Small intestine (tissue), 7 donors: Measurements from ENCODE around the gene GOLGB1. TPM values are rescaled to one million over a fixed set of nuclear protein-coding genes. Genes with fewer than 3 reads are reported as not detected.
A peak's percentile ranks its signal among the peaks of the same experiment; 100 is the strongest.

Experiments
- DNase-seq, 2 donors: peaks; one replicate each; pipeline versions ENCODE4 v3.0.0 to v3.0.0-alpha.2; 2013
- FAIRE-seq: peaks from 2 replicates; lab custom pipeline; 2012; peaks lifted over from hg19 to GRCh38; lab: Jason Lieb, UNC
- H3K27ac ChIP-seq, 3 donors: one replicate each; pipeline ENCODE4 v1.5.1; 2013; ENCODE audit warnings: low read length in 2 of 3, mild to moderate bottlenecking in 2 of 3, control low read depth in 1 of 3, inconsistent platforms in 1 of 3, low read depth in 1 of 3, moderate library complexity in 1 of 3
- H3K27me3 ChIP-seq, 3 donors: one replicate each; pipeline ENCODE4 v1.6.1; 2013; ENCODE audit warnings: low read length in 3 of 3, inconsistent platforms in 1 of 3; ENCODE audit not compliant: control insufficient read depth in 3 of 3, insufficient read depth in 3 of 3
- H3K36me3 ChIP-seq, 3 donors: one replicate each; pipeline ENCODE4 v1.6.1; 2013; ENCODE audit warnings: low read length in 3 of 3, inconsistent platforms in 1 of 3, low read depth in 1 of 3, mild to moderate bottlenecking in 1 of 3, moderate library complexity in 1 of 3; ENCODE audit not compliant: control insufficient read depth in 3 of 3, insufficient read depth in 2 of 3
- H3K4me1 ChIP-seq, 3 donors: one replicate each; pipeline ENCODE4 v1.6.1; 2013; ENCODE audit warnings: low read length in 2 of 3, inconsistent platforms in 1 of 3, low read depth in 1 of 3, mild to moderate bottlenecking in 1 of 3, moderate library complexity in 1 of 3; ENCODE audit not compliant: control insufficient read depth in 3 of 3, insufficient read depth in 2 of 3
- H3K4me3 ChIP-seq, 3 donors: one replicate each; pipeline ENCODE4 v1.5.1; 2013; ENCODE audit warnings: low read length in 3 of 3, control low read depth in 1 of 3, inconsistent platforms in 1 of 3, low read depth in 1 of 3, mild to moderate bottlenecking in 1 of 3, moderate library complexity in 1 of 3
- H3K9me3 ChIP-seq, 2 donors: one replicate each; pipeline ENCODE4 v1.6.1; 2013; ENCODE audit warnings: low read depth in 1 of 2, low read length in 1 of 2; ENCODE audit not compliant: control insufficient read depth in 2 of 2, insufficient read depth in 1 of 2
- WGBS, 3 donors: extraction: QIAGEN DNeasy Blood & Tissue Kit; methylation state at CpG; one replicate each; pipeline ENCODE4 v1.1.7; 2013; 5-methylcytosine and 5-hydroxymethylcytosine counted together
- polyA plus RNA-seq, 4 donors: library from polyadenylated mRNA; stranded (reverse) in 3 of 4; unstranded in 1 of 4; fragments of 200-250 nt in 3 of 4; fragments of 120-200 nt in 1 of 4; gene quantifications; one replicate each; pipeline versions ENCODE4 v1.2.1 to v1.2.3, GENCODE V29; 2013
- donor health status: healthy with polysubstance abuse.
- donor health status: control.
- donor health status: control.
- donor health status: Bipolar disorder and iron deficiency.
- donor health status: healthy.

GOLGB1 gene
- polyA plus RNA-seq, 4 donors: 17.3 to 65.1 (median 25.5) TPM

GRCh38 chr3:121662742-121663141, 86.8 kb downstream of the GOLGB1 start:
- H3K4me1 ChIP-seq: no peaks in the 10 kb centered on the region
- H3K9me3 ChIP-seq: no peaks in the 10 kb centered on the region
- no peak overlapping the region for H3K4me3 ChIP-seq
- DNase-seq (no peak), FAIRE-seq (no peak)
- H3K27ac ChIP-seq: no peak overlapping the region
- H3K36me3 ChIP-seq: peaks cover 17 to 32% (median 24%) of the 10 kb centered on the region in 3 donors
- H3K27me3 ChIP-seq: no peaks in the 10 kb centered on the region

GRCh38 chr3:121661376-121661775, 88.2 kb downstream of the GOLGB1 start:
- no peak for DNase-seq
- Histone ChIP-seq H3K9me3 (no peaks in the 10 kb centered on the region), H3K4me3 (no peak overlapping the region), H3K4me1 (no peaks in the 10 kb centered on the region), H3K27ac (peak overlapping the region in 1 of 3 donors; percentile 92), H3K36me3 (peaks cover 14 to 23% (median 20%) of the 10 kb centered on the region in 3 donors), H3K27me3 (no peaks in the 10 kb centered on the region)
- no peak for FAIRE-seq
- WGBS, 3 donors: 89 to 96% (median 89%) methylated on average over 6 of the region's 6 CpGs

- Histone ChIP-seq H3K36me3 (peaks cover 14 to 18% (median 16%) of the 10 kb centered on the region in 3 donors), H3K27me3 (no peaks in the 10 kb centered on the region), H3K27ac (peak within 1 kb of the TSS in 2 of 3 donors; percentile 74 to 92), H3K4me3 (peak within 1 kb of the TSS; percentile 11 to 40 (median 24)), H3K4me1 (no peaks in the 10 kb centered on the region), H3K9me3 (no peaks in the 10 kb centered on the region)
- peak; percentile 9 to 47 for DNase-seq
- FAIRE-seq: no peak
- WGBS, 3 donors: 53 to 85% (median 64%) methylated on average over 9 of the region's 9 CpGs
Observed at GRCh38 chr3:121660356-121661171, 89.0 kb downstream of the GOLGB1 start, which contains the start of gene HCLS1. Gene HCLS1, minus strand, starts transcription at chr3:121660903. Its CDS starts 2,556 bp downstream, at chr3:121658347.

GRCh38 chr3:121659586-121659985, 90.0 kb downstream of the GOLGB1 start:
- no peaks in the 10 kb centered on the region for H3K9me3 ChIP-seq
- peaks cover 0 to 3% (median 0%) of the 10 kb centered on the region in 3 donors for H3K4me1 ChIP-seq
- H3K36me3 ChIP-seq: peaks cover 9 to 12% (median 9%) of the 10 kb centered on the region in 3 donors
- FAIRE-seq (no peak), DNase-seq (no peak)
- 88 to 92% (median 89%) methylated on average over 3 of the region's 3 CpGs for WGBS, 3 donors
- H3K27me3 ChIP-seq: no peaks in the 10 kb centered on the region
- no peak overlapping the region for H3K4me3 ChIP-seq
- H3K27ac ChIP-seq: peak overlapping the region in 2 of 3 donors; percentile 74 to 92

GRCh38 chr3:121658716-121659435, 90.7 kb downstream of the GOLGB1 start:
- H3K27ac ChIP-seq: peak overlapping the region in 1 of 3 donors; percentile 18
- 81 to 93% (median 90%) methylated on average over 6 of the region's 6 CpGs for WGBS, 3 donors

GRCh38 chr3:121654493-121655385, 94.8 kb downstream of the GOLGB1 start:
- DNase-seq: peak in 1 of 2 donors; percentile 14
- H3K36me3 ChIP-seq: peaks cover 0 to 3% (median 0%) of the 10 kb centered on the region in 3 donors
- H3K4me3 ChIP-seq: no peak overlapping the region
- no peaks in the 10 kb centered on the region for H3K27me3 ChIP-seq
- H3K4me1 ChIP-seq: peaks cover 0 to 3% (median 0%) of the 10 kb centered on the region in 3 donors
- H3K27ac ChIP-seq: no peak overlapping the region
- WGBS, 3 donors: 69 to 78% (median 73%) methylated on average over 6 of the region's 6 CpGs
- FAIRE-seq: no peak
- H3K9me3 ChIP-seq: no peaks in the 10 kb centered on the region

More at GRCh38 chr3:121658716-121659435, 90.7 kb downstream of the GOLGB1 start:
- Histone ChIP-seq H3K4me3 (no peak overlapping the region), H3K4me1 (peaks cover 0 to 3% (median 0%) of the 10 kb centered on the region in 3 donors), H3K9me3 (no peaks in the 10 kb centered on the region), H3K27me3 (no peaks in the 10 kb centered on the region), H3K36me3 (peaks cover 3 to 7% (median 4%) of the 10 kb centered on the region in 3 donors)
- FAIRE-seq: no peak
- no peak for DNase-seq

GRCh38 chr3:121651684-121652083, 97.9 kb downstream of the GOLGB1 start:
- H3K9me3 ChIP-seq: no peaks in the 10 kb centered on the region
- H3K27me3 ChIP-seq: no peaks in the 10 kb centered on the region
- H3K4me3 ChIP-seq: no peak overlapping the region
- H3K4me1 ChIP-seq: peaks cover 0 to 3% (median 0%) of the 10 kb centered on the region in 3 donors
- peak in 1 of 2 donors; percentile 31 for DNase-seq
- no peak overlapping the region for H3K27ac ChIP-seq
- no peak for FAIRE-seq
- H3K36me3 ChIP-seq: no peaks in the 10 kb centered on the region

- DNase-seq (no peak), FAIRE-seq (no peak)
- Histone ChIP-seq H3K27me3 (no peaks in the 10 kb centered on the region), H3K4me3 (no peak overlapping the region), H3K9me3 (no peaks in the 10 kb centered on the region), H3K4me1 (no peaks in the 10 kb centered on the region), H3K27ac (no peak overlapping the region), H3K36me3 (peaks cover 0 to 2% (median 0%) of the 10 kb centered on the region in 3 donors)
Observed at GRCh38 chr3:121649645-121650044, 99.9 kb downstream of the GOLGB1 start.
